GM19043 (cell line): ENCODE measurements around the gene HTR3C.
"Not testable (repeated sequence)": the region's sequence is repeated elsewhere in the genome, so short reads cannot be mapped to it uniquely, and the experiment has no call there.

ENCODE experiments used
- ATAC-seq: cut with Tn5 transposase; IDR thresholded peaks from one replicate; pipeline ENCODE4 v1.9.1; 2021; ENCODE audit warnings: low read depth; ENCODE audit not compliant: unreplicated experiment

Gene HTR3C

GRCh38 chr3:184030536-184030935 lies 22.3 kb upstream of the HTR3C start:
- no peak for ATAC-seq

DNA sequence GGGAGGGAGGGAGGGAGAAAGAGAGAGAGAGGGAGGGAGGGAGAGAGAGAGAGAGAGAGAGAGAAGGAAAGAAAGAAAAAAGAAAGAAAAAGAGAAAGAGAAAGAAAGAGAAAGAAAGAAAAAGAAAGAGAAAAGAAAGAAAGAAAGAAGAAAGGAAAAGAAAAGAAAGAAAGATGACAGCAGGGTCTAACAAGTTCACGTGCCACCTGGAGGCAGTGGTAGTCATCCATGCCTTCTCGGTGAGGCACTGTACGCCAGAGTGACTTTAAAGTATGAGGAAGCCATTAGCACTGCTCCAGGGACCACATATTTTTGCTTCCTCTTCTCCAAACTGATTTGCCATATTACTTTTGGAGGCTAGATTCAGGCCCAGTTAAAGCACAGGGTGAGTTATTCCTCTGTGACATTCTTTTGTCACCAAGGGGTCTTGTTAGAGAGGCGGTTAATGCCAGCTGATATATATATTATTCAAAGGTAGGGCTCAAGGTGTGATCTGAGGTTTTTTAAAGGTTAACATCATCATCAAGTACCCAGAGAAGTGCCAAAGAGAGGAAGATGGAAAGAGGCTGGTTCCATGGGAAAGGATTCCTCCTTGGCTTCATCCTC lies 21.6 kb upstream of the HTR3C start, which contains the start of gene HTR3D:
HTR3D (plus strand) TSS at position 556 of the 606 bp plus-strand sequence; CDS start at position 556, 0 bp downstream.
- ATAC-seq, result no peak

GRCh38 chr3:184037816-184038215 lies 15.0 kb upstream of the HTR3C start:
- ATAC-seq, result no peak

DNA sequence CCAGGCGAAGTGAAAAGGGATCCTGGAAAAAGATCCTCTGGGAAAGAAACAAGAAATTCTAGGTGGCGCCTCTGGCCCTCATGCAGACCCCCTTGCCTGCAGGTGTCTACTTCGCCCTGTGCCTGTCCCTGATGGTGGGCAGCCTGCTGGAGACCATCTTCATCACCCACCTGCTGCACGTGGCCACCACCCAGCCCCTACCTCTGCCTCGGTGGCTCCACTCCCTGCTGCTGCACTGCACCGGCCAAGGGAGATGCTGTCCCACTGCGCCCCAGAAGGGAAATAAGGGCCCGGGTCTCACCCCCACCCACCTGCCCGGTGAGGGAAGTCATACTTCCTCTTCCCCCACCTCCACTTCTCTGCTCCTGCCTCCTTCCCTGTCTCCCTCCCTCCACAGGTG lies 14.5 kb upstream of the HTR3C start:
- ATAC-seq, result not testable (repeated sequence)

GRCh38 chr3:184039414-184039813 lies 13.4 kb upstream of the HTR3C start:
- no peak for ATAC-seq

DNA sequence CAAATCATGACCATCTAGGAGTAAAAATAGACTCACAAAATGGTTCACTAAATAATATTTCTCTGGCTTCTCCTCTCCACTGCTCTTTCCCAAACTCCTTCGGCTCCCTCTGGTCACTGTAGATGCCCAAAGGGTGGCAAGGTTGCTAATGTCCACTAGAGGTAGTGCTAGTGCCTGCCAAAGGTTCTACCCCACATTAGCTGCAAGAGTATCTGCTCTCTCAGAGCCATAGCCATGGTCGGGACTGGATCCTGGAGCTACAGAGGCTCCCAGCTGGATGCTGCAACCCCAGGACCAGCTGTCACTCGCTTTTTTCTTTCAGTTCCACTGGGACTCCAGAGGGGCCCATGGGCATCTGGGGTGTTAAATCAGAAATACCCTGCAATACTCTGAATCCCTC lies 12.8 kb upstream of the HTR3C start:
- no peak for ATAC-seq

GRCh38 chr3:184042617-184043016 lies 10.2 kb upstream of the HTR3C start:
- ATAC-seq, result no peak

GRCh38 chr3:184045995-184046394 lies 6.9 kb upstream of the HTR3C start:
- no peak for ATAC-seq

GRCh38 chr3:184050217-184050847 lies 2.5 kb upstream of the HTR3C start:
- no peak for ATAC-seq

- no peak for ATAC-seq
These were observed 5.2 kb downstream of the HTR3C start for GRCh38 chr3:184058029-184058428.

DNA sequence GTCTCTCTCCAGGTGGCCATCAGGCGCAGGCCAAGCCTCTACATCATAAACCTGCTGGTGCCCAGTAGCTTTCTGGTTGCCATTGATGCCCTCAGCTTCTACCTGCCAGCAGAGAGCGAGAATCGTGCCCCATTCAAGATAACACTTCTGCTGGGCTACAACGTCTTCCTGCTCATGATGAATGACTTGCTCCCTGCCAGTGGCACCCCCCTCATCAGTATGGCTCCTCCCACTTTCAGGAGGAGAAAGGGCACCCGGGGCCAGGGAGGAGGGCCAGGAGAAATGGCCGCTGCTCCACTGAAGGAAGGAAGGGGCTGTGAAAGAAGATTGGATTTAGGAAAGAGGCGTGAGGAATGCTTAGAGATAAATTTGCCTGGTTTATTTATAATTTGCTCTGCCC lies 6.6 kb downstream of the HTR3C start:
- no peak for ATAC-seq

DNA sequence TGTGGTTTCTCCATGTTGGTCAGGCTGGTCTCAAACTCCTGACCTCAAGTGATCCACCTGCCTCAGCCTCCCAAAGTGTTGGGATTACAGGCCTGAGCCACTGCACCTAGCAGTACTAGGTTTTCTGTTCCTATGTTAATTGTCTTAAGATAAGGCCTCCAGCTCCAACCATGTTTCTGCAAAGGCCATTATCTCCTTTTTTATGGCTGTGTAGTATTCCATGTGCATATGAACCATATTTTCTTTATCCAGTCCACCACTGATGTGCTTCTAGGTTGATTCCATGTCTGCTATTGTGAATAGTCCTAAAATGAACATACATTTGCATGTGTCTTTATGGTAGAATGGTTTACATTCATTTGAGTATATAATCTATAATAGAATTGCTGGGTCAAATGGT lies 9.8 kb downstream of the HTR3C start:
- ATAC-seq, result no peak

DNA sequence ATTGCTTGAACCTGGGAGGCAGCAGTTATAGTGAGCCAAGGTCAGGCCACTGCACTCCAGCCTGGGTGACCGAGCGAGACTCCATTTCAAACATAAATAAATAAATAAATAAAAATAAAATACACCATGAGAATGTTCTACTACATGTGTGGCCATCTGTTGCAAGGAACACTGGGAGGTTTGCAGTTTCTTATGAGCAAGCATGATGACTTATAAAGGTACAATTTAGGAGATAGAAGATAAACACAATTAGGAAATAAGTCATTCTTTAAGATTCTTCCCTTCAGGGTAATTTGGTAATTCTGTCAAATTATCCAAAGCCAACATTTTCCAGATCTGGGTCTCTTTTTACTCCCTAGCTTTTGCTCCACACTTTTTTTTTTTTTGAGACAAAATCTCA lies 13.4 kb downstream of the HTR3C start:
- ATAC-seq, result no peak

GRCh38 chr3:184067573-184068055 lies 14.8 kb downstream of the HTR3C start:
- ATAC-seq, result no peak

DNA sequence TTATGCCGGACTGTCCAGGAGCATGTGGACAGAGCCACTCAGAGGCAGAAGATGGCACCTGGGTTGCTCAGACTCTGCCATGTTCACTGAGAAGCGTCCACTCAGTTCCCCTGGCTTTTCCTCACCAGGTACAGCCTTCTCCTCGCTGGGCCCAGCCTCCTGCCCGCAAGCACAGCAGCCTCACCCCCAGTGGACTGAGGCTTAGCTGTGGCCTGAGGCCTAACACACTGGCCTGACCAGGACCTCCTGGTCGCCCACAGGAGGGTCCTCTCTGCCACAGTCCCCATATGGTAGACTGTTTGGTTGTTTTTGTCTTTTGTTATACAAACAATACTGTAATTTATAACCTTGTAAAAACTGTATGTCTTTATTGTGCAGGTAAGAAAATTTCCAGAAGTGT lies 15.5 kb downstream of the HTR3C start:
- no peak for ATAC-seq

GRCh38 chr3:184071142-184071541 lies 18.3 kb downstream of the HTR3C start:
- ATAC-seq, result not testable (repeated sequence)

DNA sequence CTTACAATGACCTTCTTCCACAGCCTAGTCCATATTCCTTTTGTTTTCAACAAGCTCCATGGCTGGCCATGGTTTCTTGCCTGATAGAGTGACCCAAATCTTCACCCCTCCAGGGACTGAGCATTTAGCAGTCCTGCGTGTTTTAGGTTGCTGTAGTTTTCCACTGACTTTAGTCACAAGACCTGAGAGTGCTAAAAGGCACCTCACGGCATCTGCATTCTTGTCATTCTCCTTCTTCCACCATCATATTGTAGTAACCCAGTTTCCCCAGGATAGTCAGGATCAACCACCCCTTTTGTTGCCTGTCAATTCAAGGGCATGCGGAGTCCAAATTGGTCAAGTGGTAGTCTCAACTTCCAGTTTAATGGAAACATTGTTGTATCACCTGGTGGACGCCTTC lies 20.8 kb downstream of the HTR3C start:
- no peak for ATAC-seq

GRCh38 chr3:184075901-184076300 lies 23.1 kb downstream of the HTR3C start:
- no peak for ATAC-seq

DNA sequence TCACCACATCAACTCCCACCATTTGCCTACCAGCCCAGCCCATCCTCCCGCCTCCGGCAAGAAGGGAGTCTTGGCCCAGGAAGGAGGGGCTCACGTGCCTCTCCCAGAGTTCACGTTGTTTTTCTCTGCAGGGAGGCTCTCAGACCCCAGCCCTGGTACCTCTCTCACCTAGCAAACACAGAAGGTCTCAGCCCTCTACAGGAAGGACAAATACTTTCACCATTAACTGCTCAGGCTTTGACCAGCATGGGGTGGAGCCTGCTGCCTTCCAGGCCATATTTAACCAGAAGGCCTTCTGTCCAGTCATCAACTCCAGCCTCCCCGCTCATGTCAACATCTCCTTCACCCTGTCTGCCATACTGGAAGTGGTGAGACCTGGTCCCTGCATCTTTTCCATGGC lies 25.0 kb downstream of the HTR3C start:
- ATAC-seq, result no peak

DNA sequence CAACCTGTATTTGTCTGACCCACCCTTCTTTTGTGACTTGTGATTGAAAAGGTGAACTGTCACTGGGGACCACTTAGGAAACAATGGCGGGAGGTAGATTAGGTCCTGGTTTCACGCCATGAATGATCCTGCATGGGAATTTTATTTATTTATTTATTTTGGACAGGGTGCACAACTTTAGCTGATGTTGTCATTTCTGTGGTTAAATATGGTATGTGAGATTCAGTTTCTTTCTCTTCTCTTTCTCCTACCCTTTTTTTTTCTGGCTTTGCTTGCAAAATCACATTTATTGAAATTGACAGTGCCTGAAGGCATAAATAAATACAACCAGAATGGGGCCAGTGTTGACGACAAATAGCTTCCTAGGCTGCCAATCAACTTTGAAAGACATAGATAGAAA lies 26.0 kb downstream of the HTR3C start:
- no peak for ATAC-seq

DNA sequence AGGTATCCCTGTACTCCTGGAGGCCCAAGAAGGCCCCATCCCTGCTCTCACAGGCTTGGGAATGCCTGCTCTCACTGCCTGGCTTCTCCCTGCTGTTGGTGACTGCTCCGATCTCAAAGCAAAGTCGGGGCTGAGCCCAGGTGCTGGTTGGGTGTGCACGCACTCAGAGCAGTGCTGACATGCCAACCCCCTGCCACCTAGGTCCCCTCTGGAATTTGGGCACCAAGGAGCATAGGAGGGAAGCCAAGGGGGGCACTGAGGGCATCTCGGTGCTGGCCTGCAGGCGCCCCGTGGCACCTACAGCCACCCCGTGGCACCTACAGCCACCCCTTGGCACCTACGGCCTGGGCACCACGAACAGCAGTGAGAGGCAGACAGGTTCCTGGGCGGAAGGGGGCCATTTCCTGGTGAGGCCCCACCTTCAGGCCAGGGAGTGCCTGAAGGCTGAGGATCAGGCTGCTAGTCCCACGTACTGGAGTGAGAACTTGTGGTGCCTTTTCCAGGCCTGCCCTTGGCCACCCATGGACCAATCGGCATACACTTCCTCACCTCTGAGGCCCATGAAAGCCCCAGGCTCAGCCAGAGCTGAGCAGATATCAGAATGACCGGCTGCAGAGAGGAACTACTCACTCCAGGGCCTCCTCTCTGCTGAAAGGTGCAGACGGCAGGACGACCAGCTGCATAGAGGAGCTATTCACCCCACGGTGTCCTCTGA lies 28.4 kb downstream of the HTR3C start:
- no peak for ATAC-seq

GRCh38 chr3:184082034-184082433 lies 29.2 kb downstream of the HTR3C start:
- ATAC-seq, result no peak
